GM08714 (cell line): ENCODE results near the gene ZNF821.
"Not testable (repeated sequence)": the region's sequence is repeated elsewhere in the genome, so short reads cannot be mapped to it uniquely, and the experiment has no call there.

Source experiments
- H3K4me3 ChIP-seq: fragments of 200-500 bp; sonication (Bioruptor generic); 2 replicates; pipeline ENCODE4 v1.5.1; 2014; ENCODE audit warnings: mild to moderate bottlenecking, low read length, inconsistent platforms
- ZNF274 ChIP-seq: IDR thresholded peaks from 2 replicates; pipeline ENCODE4 v1.6.1; 2012; ENCODE audit warnings: mild to moderate bottlenecking, low read depth, low read length

ZNF821 gene

DNA sequence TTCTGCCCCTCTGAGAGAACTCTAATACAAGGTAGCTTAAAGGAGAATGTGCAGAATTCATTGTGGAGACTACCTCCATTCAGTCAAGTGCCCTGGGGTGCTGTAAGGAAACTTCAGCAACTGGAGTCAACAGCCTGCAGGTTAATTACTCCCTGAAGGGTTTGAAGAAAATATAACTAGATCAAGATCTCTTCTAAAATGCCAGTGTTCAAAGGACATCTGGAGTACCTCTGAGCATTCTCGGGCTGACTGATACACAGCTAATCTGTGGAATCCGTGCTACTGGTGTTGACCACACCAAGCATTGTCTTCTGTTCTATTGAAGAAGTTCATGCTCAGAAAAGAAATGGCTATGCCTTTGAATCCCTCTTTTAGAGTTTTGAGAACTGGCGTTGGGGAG, 49.7 kb downstream of the ZNF821 start:
- no peak for TF ChIP-seq ZNF274
- no peak overlapping the region for H3K4me3 ChIP-seq

DNA sequence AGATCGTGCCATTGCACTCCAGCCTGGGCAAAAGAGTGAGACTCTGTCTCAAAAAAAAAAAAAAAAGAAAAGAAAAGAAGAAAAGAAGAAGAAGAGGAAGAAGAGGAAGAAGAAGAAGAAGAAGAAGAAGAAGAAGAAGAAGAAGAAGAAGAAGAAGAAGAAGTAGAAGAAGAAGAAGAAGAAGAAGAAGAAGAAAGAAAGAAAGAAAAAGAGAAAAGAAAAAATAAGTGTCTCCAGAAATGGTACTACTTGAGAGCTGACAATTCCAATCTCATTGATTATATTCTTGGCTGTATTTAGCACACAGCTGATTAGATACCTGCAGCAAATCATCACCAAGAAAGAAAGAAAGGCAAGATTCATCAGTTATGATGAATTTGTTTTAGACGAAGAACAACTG, 51.9 kb downstream of the ZNF821 start:
- not testable (repeated sequence) for H3K4me3 ChIP-seq

GRCh38 chr16:71831698-71832097, 52.3 kb downstream of the ZNF821 start:
- not testable (repeated sequence) for H3K4me3 ChIP-seq

- no peak overlapping the region for H3K4me3 ChIP-seq
- TF ChIP-seq ZNF274 = no peak
These were observed 53.6 kb downstream of the ZNF821 start for GRCh38 chr16:71830359-71830758.

- H3K4me3 ChIP-seq = no peak overlapping the region
- TF ChIP-seq ZNF274 = no peak
These were observed 57.4 kb downstream of the ZNF821 start for GRCh38 chr16:71826533-71827017.

- H3K4me3 ChIP-seq = peak overlapping the region; percentile 52; the same call in 1 of the 2 replicates
These were observed 66.9 kb downstream of the ZNF821 start for GRCh38 chr16:71817155-71817500.

DNA sequence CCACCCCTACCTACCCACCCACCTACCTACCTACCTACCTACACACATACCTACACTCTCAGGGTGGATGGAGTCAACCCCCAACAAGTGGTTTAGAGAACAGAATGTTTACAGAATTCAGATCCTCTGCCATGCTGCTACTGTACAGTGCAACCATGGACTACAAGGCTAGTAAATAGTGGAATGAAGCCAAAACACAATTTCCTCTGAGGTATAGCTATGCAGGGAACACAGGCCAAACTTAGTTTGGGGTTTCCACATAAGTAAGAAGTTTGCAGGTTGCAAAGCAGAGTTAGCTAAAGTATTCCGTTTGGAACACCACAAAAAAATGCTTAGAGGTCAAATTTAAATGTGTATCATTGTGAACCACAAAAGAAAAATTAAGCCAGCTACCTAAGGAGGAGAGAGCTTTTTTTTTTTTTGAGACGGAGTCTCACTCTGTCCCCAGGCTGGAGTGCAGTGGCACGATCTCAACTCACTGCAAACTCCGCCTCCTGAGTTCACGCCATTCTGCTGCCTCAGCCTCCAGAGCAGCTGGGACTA, 72.7 kb downstream of the ZNF821 start:
- no peak overlapping the region for H3K4me3 ChIP-seq
- no peak for TF ChIP-seq ZNF274

DNA sequence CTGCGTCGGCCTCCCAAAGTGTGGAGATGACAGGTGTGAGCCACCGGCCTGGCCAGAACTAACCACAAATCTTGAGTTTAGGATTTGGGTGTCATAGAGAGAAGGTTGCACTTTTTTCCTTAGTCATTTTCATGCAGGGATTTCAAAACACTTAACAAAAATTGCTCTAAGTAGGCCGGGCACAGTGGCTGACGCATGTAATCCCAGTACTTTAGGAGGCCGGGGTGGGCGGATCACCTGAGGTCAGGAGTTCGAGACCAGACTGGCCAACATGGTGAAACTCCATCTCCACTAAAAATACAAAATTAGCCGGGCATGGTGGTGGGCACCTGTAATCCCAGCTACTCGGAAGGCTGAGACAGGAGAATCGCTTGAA, 73.8 kb downstream of the ZNF821 start:
- H3K4me3 ChIP-seq = peak overlapping the region; percentile 87; the same call in 1 of the 2 replicates
